ENCODE results near the gene SUCO.
"Not testable (repeated sequence)": the region's sequence is repeated elsewhere in the genome, so short reads cannot be mapped to it uniquely, and the experiment has no call there.

SUCO gene

DNA sequence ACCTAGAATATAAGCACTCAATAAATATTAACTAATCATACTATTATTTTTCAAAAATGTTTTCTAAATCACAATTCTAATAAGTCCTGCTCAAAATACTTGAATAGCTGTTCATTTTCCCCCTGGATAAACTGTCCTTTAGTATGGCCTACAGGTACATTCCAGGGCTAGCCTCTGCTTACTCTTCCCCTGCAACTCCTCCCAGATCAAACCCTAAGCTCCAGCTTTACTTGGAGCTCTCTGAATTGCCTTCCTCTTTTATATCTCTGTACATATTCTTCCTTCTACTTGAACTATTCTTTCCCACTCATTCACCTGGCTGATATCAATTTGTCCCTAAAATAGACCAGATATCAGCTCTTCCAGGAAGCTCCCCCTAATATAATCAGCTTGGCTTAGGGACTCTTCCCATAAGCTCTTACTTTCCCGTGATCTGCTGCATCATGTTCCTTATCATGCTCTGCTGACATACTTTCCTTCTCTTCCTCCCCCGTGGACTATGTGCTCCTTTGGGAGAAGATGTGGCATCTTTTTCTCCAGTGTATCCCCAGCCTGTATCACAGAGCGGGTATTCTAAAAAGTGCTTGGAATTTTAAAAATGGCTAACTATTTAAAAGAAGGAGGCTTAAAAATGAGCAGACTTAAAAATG, 46.0 kb upstream of the SUCO start:
- peaks cover 84% of the 10 kb centered on the region for H3K27me3 ChIP-seq (ENCODE audit: insufficient read depth, low read depth, severe bottlenecking)
- H3K36me3 ChIP-seq = no peaks in the 10 kb centered on the region
- no peak for TF ChIP-seq CTCF (IDR thresholded peaks at IDR 0.05; ENCODE audit: low read depth, low read length)

DNA sequence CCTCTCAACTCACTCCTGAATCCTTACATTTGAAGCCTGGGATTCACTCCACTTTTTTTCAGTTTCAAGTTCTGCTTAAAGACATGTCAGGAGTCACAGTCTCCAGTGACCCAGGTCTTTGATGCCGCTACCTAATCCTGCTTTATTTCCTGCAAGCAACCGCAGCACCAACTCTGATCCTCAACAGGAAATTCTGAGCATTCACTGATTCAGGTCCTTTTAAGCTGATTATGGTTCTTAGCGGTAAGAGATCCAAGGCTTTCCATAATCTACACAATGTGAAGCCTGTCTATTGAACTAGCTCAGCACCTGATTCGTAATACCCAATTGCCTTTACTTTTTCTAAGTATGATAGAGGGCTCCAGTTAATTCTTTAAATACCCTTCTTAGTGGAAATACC, 45.4 kb upstream of the SUCO start:
- no peak overlapping the region for H3K4me3 ChIP-seq (ENCODE audit: low read depth, low read length)
- H3K36me3 ChIP-seq = no peaks in the 10 kb centered on the region
- H3K9me3 ChIP-seq (ENCODE audit: severe bottlenecking) = no peaks in the 10 kb centered on the region
- TF ChIP-seq CTCF (IDR thresholded peaks at IDR 0.05; ENCODE audit: low read depth, low read length) = no peak
- H3K27me3 ChIP-seq (ENCODE audit: insufficient read depth, low read depth, severe bottlenecking) = peaks cover 85% of the 10 kb centered on the region
- H3K27ac ChIP-seq = no peak overlapping the region
- peak; percentile 82 for DNase-seq

More for the DNA sequence above, 46.0 kb upstream of the SUCO start:
- H3K27ac ChIP-seq = no peak overlapping the region
- DNase-seq = no peak
- H3K4me3 ChIP-seq (ENCODE audit: low read depth, low read length) = no peak overlapping the region
- no peaks in the 10 kb centered on the region for H3K9me3 ChIP-seq (ENCODE audit: severe bottlenecking)

DNA sequence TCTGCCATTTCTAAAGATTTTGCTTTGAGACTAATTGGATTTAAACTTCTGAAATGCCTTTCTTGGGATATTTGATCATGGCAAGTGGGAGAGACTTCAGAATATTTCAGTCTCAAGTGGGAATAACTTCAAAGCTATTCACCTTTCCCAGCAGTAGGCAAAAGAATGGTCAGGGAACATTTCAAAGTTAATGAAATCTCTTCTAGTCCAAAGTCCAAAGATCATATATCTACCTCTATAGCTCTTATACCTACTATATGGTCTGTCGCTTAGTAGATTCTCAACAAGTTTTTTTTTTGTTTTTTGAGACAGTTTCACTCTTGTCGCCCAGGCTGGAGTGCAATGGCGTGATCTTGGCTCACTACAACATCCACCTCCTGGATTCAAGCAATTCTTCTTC, 44.6 kb upstream of the SUCO start:
- Histone ChIP-seq H3K9me3 (ENCODE audit: severe bottlenecking) (no peaks in the 10 kb centered on the region), H3K36me3 (no peaks in the 10 kb centered on the region), H3K27me3 (ENCODE audit: insufficient read depth, low read depth, severe bottlenecking) (peaks cover 87% of the 10 kb centered on the region), H3K4me3 (ENCODE audit: low read depth, low read length) (no peak overlapping the region), H3K27ac (no peak overlapping the region)
- no peak for DNase-seq
- TF ChIP-seq CTCF (IDR thresholded peaks at IDR 0.05; ENCODE audit: low read depth, low read length) = no peak

- no peak overlapping the region for H3K4me3 ChIP-seq (ENCODE audit: low read depth, low read length)
- H3K27me3 ChIP-seq (ENCODE audit: insufficient read depth, low read depth, severe bottlenecking) = peaks cover 87% of the 10 kb centered on the region
- H3K9me3 ChIP-seq (ENCODE audit: severe bottlenecking) = no peaks in the 10 kb centered on the region
- H3K36me3 ChIP-seq = no peaks in the 10 kb centered on the region
- H3K27ac ChIP-seq = no peak overlapping the region
- no peak for TF ChIP-seq CTCF (IDR thresholded peaks at IDR 0.05; ENCODE audit: low read depth, low read length)
- no peak for DNase-seq
These were observed 43.1 kb upstream of the SUCO start for GRCh38 chr1:172489847-172490246.

DNA sequence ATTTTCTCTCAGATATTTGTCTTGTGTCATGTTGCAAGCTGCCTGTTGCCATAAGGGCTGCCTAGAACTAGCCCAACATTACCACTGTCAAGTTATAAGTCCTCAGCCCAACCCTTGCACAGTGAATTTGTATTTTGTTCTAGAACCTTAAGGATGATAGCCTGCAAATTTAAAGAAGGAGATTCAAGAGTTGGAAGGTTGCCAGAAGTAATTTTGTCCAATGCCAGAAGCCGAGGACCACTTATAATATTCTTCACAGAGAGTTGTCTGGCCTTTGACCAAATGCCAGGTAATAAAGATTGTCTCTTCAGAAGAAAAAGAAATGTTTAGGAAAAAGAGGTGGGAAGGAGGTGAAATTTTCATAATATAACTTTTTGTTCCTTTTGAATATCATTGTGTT, 40.5 kb upstream of the SUCO start:
- Histone ChIP-seq H3K27ac (no peak overlapping the region), H3K9me3 (ENCODE audit: severe bottlenecking) (no peaks in the 10 kb centered on the region), H3K4me3 (ENCODE audit: low read depth, low read length) (no peak overlapping the region), H3K36me3 (no peaks in the 10 kb centered on the region), H3K27me3 (ENCODE audit: insufficient read depth, low read depth, severe bottlenecking) (peaks cover 81% of the 10 kb centered on the region)
- no peak for DNase-seq
- TF ChIP-seq CTCF (IDR thresholded peaks at IDR 0.05; ENCODE audit: low read depth, low read length) = no peak

- DNase-seq = no peak
- peaks cover 88% of the 10 kb centered on the region for H3K27me3 ChIP-seq (ENCODE audit: insufficient read depth, low read depth, severe bottlenecking)
- no peak overlapping the region for H3K4me3 ChIP-seq (ENCODE audit: low read depth, low read length)
- no peaks in the 10 kb centered on the region for H3K9me3 ChIP-seq (ENCODE audit: severe bottlenecking)
- TF ChIP-seq CTCF (IDR thresholded peaks at IDR 0.05; ENCODE audit: low read depth, low read length) = no peak
- no peak overlapping the region for H3K27ac ChIP-seq
- H3K36me3 ChIP-seq = no peaks in the 10 kb centered on the region
These were observed 38.8 kb upstream of the SUCO start for GRCh38 chr1:172494166-172494565.

GRCh38 chr1:172496127-172496526, 36.8 kb upstream of the SUCO start:
- not testable (repeated sequence) for H3K27ac ChIP-seq; H3K4me3 ChIP-seq (ENCODE audit: low read depth, low read length); DNase-seq; H3K36me3 ChIP-seq; H3K9me3 ChIP-seq (ENCODE audit: severe bottlenecking)
- H3K27me3 ChIP-seq (ENCODE audit: insufficient read depth, low read depth, severe bottlenecking) = peaks cover 84% of the 10 kb centered on the region

Data from WERI-Rb-1 (cell line).